ENCODE results near the gene ARHGEF16.

Gene ARHGEF16

DNA sequence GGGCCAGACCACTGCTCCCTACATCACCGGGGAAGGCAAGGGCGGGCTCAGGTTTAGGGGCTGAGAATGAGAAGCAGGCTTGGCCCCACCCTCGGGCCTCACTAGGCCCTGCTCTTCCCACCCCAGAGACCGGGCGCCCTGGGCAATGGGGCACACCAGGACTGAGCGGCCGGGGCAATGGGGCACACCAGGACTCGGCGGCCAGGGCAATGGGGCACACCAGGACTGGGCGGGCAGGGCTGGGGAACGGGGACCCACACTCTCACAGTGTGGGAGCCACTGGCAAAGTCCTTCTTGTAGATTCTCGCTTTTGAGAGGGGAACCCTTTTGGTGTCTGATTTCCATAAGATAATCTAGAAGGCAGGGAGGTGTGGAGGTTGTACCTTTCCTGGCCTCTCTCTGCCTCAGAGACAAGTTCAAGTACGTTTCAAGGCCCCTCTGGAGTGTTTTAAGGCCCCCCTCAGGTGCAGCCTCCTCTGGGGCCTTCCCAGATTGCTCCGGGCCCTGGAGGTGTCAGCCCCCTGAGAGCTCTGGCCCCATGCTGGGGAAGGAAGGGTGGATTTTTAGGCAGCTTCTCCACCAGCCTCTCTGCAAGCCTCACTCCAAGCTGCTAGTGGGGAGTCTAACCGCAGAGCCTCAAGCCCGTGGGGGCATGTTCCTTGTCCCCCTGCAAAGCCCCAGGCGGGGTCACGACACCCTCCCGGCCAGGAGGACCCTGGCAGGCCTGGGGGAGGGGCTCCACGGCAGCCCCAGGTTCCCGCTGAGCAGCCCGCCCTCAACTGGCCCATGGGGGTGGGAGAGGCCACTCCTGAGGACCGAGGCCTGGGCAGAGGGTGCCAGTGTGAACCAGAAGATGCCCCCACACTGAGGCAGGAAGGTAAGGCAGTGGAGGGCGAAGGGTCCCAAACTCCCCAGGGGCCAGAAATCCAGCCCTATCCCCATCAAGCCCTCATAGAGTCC, 66.2 kb downstream of the ARHGEF16 start:
- no peak for FAIRE-seq

DNA sequence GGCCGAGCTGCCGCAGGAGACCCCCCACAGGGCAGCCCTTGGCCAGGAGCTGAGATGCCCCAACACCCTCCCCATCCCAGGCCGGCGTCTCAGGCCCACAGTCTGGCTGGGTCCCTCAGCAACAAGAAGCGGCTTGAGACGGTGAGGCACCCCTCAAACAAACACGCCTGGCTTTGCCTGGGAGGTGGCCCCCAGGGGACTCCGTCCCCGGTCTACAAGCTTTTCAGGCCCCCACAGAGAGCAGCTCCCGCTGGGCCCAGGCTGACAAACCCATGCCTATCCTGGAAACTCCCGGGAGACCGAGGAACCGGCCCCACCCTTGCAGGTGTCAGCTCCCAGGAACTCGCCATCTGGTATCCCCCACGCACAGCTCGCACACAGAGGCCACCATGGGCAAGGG, 67.0 kb downstream of the ARHGEF16 start:
- FAIRE-seq = no peak

DNA sequence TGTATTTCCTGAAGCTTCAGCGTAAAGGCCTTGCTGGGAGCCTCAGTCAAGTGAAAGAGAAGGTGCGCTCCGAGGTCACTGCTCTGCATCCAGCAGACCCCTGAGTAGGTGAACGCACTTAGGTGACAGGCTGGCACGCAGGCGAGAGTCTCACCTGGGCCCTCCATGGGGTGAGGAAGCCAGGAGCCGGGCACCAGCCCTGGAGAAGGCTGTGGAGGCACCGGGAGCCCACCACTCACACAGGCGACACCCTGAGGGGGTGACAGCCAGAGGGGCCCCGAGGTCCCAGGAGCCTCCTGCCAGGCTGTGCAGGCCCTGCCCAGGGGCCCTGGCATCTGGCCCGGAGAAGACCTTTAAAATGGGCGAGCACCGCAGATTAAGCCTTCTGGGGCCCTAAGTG, 67.6 kb downstream of the ARHGEF16 start:
- no peak for FAIRE-seq

DNA sequence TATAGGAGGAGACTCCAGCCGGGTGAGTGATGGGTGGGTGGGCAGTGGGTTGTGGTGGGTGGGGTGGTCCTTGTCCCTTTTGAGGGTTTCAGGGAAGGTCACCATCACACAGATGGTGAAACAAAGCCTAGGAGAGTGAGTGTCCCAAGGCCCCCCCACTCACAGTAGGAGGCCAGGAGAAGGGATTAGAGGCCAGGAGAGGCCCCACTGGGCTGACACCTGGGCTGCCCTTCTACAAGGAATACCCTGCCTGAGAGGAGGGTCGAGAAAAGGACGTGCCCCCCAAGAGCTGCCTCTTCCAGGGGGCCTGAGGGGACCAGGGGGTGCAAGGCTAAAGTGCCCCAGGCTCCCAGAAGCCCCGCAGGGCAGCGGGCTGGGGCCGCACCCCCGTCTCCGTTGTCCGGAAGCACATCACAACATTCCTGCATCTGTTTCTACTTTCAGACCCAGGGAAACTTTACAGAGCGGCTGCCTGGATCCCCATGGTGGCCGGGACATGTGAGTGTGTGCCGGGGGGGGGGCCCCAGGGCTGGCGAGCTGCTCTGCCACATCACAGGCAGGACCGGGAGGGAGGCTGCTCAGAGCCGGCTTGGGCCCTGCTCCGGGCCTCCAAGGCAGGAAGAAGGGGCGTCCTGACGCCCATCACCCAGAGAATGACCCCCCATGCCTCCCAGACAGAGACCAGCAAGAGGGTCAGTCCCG, 68.2 kb downstream of the ARHGEF16 start:
- no peak for FAIRE-seq

DNA sequence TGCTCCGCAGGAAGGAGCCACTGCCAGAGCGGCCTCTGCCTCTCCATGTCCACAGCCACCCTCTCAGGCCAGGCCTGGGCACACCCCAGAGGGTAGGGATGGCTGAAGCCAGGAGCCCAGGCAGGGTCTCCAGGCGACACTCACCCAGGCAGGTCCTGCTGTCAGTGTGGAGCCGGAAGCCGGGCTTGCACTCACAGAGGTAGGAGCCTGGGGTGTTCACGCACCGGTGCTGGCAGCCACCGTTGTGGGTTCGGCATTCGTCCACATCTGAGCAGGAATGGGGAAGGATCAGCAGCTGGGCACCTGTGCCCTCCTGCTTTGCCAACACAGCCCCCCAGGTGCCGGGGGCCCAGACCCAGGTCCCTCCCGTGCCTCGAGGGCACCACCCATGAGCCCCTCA, 69.5 kb downstream of the ARHGEF16 start:
- no peak for FAIRE-seq

DNA sequence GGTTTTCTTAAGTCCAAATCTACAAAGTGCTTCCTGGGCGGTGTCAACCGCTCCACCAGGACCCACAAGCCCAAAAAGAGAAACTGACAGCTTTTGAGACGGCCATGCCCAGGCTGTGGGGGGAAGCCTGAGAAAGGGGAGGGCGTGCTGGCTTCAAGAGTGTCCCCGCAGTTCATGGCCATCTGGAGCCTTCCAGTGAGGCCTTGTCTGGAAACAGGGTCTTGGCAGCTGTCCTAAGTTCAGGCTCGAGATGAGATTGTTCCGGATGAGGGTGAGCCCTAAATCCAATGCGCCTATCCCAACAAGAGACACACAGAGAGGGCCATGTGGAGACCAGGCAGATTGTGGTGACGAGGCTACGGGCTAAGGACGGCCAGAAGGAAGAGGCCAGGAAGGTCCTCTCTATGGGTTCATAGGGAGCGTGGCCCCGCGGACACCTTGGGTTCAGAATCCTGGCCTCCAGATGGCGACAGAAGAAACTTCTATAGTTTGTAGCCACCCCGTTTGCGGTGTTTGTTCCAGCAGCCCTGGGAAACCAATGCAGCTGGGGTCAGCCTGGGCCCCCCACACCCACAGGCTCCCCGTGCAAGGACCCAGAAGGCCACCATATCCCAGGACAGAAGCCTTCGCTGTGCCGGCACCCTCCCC, 70.2 kb downstream of the ARHGEF16 start:
- no peak for FAIRE-seq

DNA sequence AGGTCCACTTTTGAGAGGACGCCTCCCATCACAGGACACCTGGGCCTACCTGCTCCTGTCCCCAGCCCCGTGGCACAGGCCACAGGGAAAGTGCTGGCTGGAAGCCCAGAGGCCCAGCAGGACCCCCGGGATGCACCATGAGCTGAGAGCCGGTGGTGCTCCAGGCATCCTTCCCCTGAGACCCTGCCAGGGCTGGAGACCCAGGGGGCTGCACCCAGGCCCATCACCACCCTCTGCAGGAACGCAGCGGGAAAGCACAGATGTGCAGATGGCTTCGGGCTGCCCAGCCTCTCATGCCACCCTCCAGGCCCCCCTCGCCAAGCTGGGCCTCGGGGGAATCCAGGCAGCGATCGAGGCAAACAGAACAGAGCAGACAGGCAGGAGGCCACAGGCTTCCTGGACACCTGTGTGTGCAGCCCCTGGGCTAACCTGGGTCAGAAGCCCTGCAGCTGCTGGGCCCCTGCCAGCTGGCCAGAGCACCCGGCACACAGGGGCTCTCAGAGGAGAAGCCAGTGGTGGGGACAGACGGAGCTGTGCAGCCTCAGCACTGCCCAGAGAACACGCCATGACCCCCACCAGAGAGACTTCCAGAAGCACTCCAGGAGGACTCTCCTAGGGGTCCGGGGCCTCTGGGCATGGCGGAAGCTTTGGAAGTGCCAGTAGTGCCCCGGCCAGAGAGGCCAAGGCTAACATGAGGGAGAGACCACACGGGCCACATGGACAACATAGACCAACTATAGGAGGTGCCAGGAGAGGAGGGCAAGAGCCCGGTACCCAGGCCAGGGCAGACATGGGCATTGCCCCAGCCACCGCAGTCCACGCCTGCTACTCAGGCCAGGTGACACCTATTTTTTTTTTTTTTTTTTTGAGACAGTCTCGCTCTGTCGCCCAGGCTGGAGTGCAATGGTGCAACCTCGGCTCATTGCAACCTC, 71.4 kb downstream of the ARHGEF16 start:
- no peak for FAIRE-seq

DNA sequence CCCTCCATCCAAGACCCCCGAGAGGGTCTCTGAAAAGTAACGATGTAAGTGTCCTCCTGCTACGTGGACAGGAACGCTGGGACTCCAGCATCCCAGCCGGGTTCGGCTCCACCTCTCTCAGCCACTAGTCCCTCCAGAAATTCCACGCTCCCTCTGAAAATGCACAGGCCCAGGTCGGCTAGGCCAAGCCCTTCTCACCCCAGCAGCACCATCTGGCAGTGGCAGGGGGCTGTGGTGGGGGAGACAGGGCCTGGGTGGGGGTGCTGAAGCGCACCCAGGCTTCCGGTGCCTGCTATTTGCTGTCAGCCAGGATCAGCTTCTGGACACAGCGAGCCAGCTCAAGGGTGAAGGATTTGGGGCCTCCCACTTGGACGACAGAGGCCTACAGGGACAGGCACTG, 73.3 kb downstream of the ARHGEF16 start:
- no peak for FAIRE-seq

DNA sequence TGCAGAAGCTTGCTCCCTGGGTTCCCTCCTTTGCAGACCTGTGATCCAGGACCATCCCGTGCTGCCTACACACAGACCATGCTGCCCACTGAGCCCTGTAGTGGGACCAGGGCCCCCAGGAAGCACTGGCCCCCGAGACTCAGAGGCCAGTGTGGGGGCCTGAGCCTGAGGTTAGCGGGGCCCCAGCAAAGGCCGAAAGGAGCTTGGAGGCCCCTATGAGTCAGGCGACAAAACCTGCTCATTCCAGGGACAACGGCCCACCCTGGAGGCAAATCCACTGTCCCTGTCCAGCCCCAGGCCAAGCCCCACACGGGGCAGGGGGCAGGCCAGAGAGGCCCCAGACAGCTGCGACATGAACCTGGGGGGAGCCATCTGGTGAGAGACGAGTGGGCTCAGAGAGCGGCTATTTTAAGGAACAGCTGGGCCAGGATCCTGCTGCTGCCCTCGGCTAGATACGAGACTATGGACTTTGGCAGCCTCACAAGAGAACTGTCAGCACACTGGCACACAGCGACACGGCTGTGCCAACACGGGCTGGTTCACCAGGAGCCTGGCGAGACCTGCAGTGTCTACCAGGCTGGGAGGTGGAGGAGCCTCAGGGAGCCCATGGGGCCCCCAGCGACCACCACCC, 74.7 kb downstream of the ARHGEF16 start:
- no peak for FAIRE-seq

DNA sequence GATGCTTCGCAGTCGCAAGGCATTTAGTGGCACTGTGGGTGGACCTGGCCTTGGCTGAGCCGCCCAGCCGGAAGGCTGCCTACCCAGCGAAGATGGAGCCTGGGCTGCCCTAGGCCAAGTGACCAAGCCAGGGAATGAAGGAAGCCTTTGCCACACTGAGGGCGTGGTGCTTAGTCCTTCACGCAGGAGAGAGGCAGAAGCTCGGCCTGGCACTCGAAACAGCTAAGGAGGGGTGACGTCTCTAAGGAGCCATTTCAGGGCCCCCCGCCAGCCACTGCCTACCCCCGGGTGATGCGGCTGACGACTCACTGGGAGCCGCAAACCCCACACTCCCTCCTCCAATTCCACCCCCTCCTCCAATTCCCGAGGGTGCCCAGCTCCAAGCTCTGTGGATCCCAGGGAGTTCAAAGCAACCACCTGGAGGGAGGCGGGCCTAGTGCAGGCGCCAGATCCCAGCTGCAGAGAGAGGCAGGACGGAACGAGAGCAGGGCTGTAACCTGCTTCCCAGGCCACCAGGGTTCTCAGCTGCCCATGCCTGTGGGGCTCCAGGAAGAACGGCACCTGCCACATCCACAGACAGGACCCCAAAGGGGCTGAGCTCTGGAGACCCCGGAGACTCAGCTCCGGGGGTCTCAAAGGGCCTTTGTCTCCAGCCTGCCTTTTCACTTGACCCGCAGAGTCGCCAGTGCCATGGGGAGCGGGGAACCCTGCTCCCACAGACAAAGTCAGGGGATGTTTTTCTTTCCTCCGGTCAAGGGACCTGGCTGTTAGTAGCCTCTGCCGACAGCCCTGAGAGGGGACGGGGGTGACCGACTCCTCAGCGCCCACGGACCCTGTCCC, 75.8 kb downstream of the ARHGEF16 start:
- no peak for FAIRE-seq

Measured in colon (tissue), 2 donors.